ENCODE results near the gene WBP1L. TPM values are rescaled to one million over a fixed set of nuclear protein-coding genes. Genes with fewer than 3 reads are reported as not detected.

The WBP1L gene
- total and polyA plus RNA-seq, 2 of the 13 experiments (the other 11 are each of a cell fraction or from before 2014, with no cell fraction given) = 8.3 to 12.3 TPM

GRCh38 chr10:102704915-102705314 is 38.8 kb upstream of the WBP1L start:
- in situ Hi-C loops (cut with HindIII; ENCODE audit: extremely low pct_ligation_motif_present, low pct_unique_long_range_greater_than_20kb) = no loop called here
- Histone ChIP-seq H3K4me1 (ENCODE audit: insufficient read depth, low read length) (peaks cover 21% of the 10 kb centered on the region), H3K79me2 (ENCODE audit: insufficient read depth, low read length) (no peaks in the 10 kb centered on the region), H4K20me1 (ENCODE audit: insufficient read depth, low read length) (no peaks in the 10 kb centered on the region), H3K36me3 (replicated peaks in 1 of 2; ENCODE audit: control insufficient read depth in 1 of 2, insufficient read depth in 2 of 2, low read length in 2 of 2) (peaks cover 2 to 4% of the 10 kb centered on the region in 2 experiments; a peak in 2 of 5 replicates), H3K4me2 (ENCODE audit: low read depth, low read length) (no peak overlapping the region), H2AFZ (ENCODE audit: low read length) (no peak overlapping the region), H3K27me3 (ENCODE audit: control insufficient read depth in 1 of 2, insufficient read depth in 2 of 2, low read length in 2 of 2) (no peaks in the 10 kb centered on the region), H3K4me3 (replicated peaks in 1 of 3; ENCODE audit: insufficient read depth in 1 of 3, low read depth in 2 of 3, low read length in 3 of 3) (no peak overlapping the region), H3K9ac (ENCODE audit: insufficient read depth, low read depth, low read length) (no peak overlapping the region), H3K27ac (ENCODE audit: extremely low read length, insufficient read depth, low read length) (no peak overlapping the region), H3K9me3 (ENCODE audit: low read length) (no peaks in the 10 kb centered on the region)
- intact Hi-C loops (cut with micrococcal nuclease; ENCODE audit: unreplicated experiment) = no loop called here
- POLR2A ChIA-PET = interaction anchor here (1.5 kb wide), 1 partner anchor 9 kb away, joined by 5 read pairs; the partner anchor contains the start of genes ARL3 and SFXN2
- ATAC-seq (no peak), FAIRE-seq (no peak), DNase-seq (ENCODE audit: low spot score) (peak; percentile 25)
- TF ChIP-seq ZNF784 (CRISPR knock-in tag; IDR thresholded peaks at IDR 0.05; ENCODE audit: borderline replicate concordance) = no peak
- no peak for TF ChIP-seq UBTF (CRISPR knock-in tag; IDR thresholded peaks at IDR 0.05)
- TF ChIP-seq IRF2 (CRISPR knock-in tag; IDR thresholded peaks at IDR 0.05) = no peak
- TF ChIP-seq CEBPG (CRISPR knock-in tag; IDR thresholded peaks at IDR 0.05) = no peak
- TF ChIP-seq ZNF280D (CRISPR knock-in tag; IDR thresholded peaks at IDR 0.05) = no peak
- no peak for TF ChIP-seq NFE2 (CRISPR knock-in tag; IDR thresholded peaks at IDR 0.05)
- no peak for TF ChIP-seq IKZF1 (IDR thresholded peaks at IDR 0.05)
- no peak for TF ChIP-seq ZNF75D (CRISPR knock-in tag; IDR thresholded peaks at IDR 0.05; ENCODE audit: borderline replicate concordance)
- no peak for TF ChIP-seq NRL (CRISPR knock-in tag; IDR thresholded peaks at IDR 0.05; ENCODE audit: borderline replicate concordance)
- TF ChIP-seq SCMH1 (CRISPR knock-in tag; IDR thresholded peaks at IDR 0.05; ENCODE audit: borderline replicate concordance) = no peak
- TF ChIP-seq POLR2A (IDR thresholded peaks at IDR 0.05; ENCODE audit: insufficient read depth in 1 of 2, low read depth in 2 of 2, low read length in 2 of 2) = no peak
- no peak for TF ChIP-seq RAD51 (IDR thresholded peaks at IDR 0.05; ENCODE audit: borderline replicate concordance)
- no peak for TF ChIP-seq CSRNP2 (CRISPR knock-in tag; conservative IDR thresholded peaks at IDR 0.05; ENCODE audit: low read depth)
- no peak for TF ChIP-seq KAT8 (CRISPR knock-in tag; IDR thresholded peaks at IDR 0.05)
- no peak for TF ChIP-seq ZFP41 (CRISPR knock-in tag; IDR thresholded peaks at IDR 0.05; ENCODE audit: borderline replicate concordance)
- TF ChIP-seq MAFK (conservative IDR thresholded peaks at IDR 0.05 in 1 of 2, IDR thresholded peaks at IDR 0.05 in 1 of 2; ENCODE audit: low read length in 2 of 2) = no peak
- TF ChIP-seq ZNF841 (CRISPR knock-in tag; IDR thresholded peaks at IDR 0.05; ENCODE audit: borderline replicate concordance) = no peak
- no peak for TF ChIP-seq NR1H2 (CRISPR knock-in tag; IDR thresholded peaks at IDR 0.05; ENCODE audit: borderline replicate concordance, low read depth)
- CTCF ChIA-PET (ENCODE audit: low intra/inter-chr PET ratio, low total read pairs) = no interaction called here
- WGBS (ENCODE audit: low lambda C conversion rate) = 86% methylated on average over 6 of the region's 6 CpGs
- no TSS peak for BruUV-seq (replicated peaks)
